Fibroblast of lung (primary cell): ENCODE results near the gene TP73. TPM values are rescaled to one million over a fixed set of nuclear protein-coding genes. Genes with fewer than 3 reads are reported as not detected.

Experiments used
- DNase-seq, 2 donors: peaks; one replicate each; pipeline versions ENCODE4 v3.0.0 to v3.0.0-alpha.2; 2010; ENCODE audit warnings: low read depth in 2 of 2
- H2AFZ ChIP-seq: 2 replicates; pipeline ENCODE4 v1.5.1; 2012; ENCODE audit warnings: low read length, control low read depth, inconsistent platforms
- H3K27ac ChIP-seq: 2 replicates; pipeline ENCODE4 v1.5.1; 2011; ENCODE audit warnings: low read length, control low read depth; ENCODE audit not compliant: insufficient read depth
- H3K27me3 ChIP-seq: 2 replicates; pipeline ENCODE4 v1.5.1; 2011; ENCODE audit warnings: mild to moderate bottlenecking, low read length; ENCODE audit not compliant: control insufficient read depth, insufficient read depth
- H3K36me3 ChIP-seq: 2 replicates; pipeline ENCODE4 v1.5.1; 2011; ENCODE audit warnings: low read length; ENCODE audit not compliant: control insufficient read depth, insufficient read depth
- H3K4me1 ChIP-seq: 2 replicates; pipeline ENCODE4 v1.5.1; 2011; ENCODE audit warnings: low read length; ENCODE audit not compliant: control insufficient read depth, insufficient read depth; ENCODE audit errors: extremely low read depth
- H3K4me2 ChIP-seq: 2 replicates; pipeline ENCODE4 v1.5.1; 2011; ENCODE audit warnings: low read length, control low read depth; ENCODE audit not compliant: insufficient read depth; ENCODE audit errors: extremely low read depth
- H3K4me3 ChIP-seq, 4 experiments: fragments of 200-600 bp in 1 of 4; sonication (generic) in 1 of 4; replicated peaks in 1 of 4; 2 replicates each; pipeline ENCODE4 v1.5.1; 2011 to 2016; ENCODE audit warnings: low read length in 4 of 4, low read depth in 3 of 4, mild to moderate bottlenecking in 3 of 4, control low read depth in 2 of 4, inconsistent platforms in 1 of 4, mixed read lengths in 1 of 4; ENCODE audit not compliant: insufficient read depth in 1 of 4; ENCODE audit errors: control extremely low read depth in 1 of 4
- H3K79me2 ChIP-seq: 2 replicates; pipeline ENCODE4 v1.5.1; 2012; ENCODE audit warnings: mild to moderate bottlenecking, low read length, inconsistent platforms; ENCODE audit not compliant: control insufficient read depth, insufficient read depth
- H3K9ac ChIP-seq: 2 replicates; pipeline ENCODE4 v1.5.1; 2011; ENCODE audit warnings: mild to moderate bottlenecking, low read length, control low read depth; ENCODE audit not compliant: insufficient read depth
- H3K9me3 ChIP-seq: 2 replicates; pipeline ENCODE4 v1.5.1; 2012; ENCODE audit warnings: low read depth, low read length; ENCODE audit not compliant: control insufficient read depth, insufficient read depth
- H4K20me1 ChIP-seq: 2 replicates; pipeline ENCODE4 v1.5.1; 2011; ENCODE audit warnings: low read length; ENCODE audit not compliant: control insufficient read depth, insufficient read depth; ENCODE audit errors: extremely low read depth
- CTCF ChIP-seq, 2 donors: IDR thresholded peaks in 1 of 2; conservative IDR thresholded peaks in 1 of 2; 1 replicate in 1 of 2; 2 replicates in 1 of 2; pipeline ENCODE4 v1.5.1; 2011 to 2012; ENCODE audit warnings: low read length in 2 of 2, control low read depth in 1 of 2, inconsistent platforms in 1 of 2, low read depth in 1 of 2, mild to moderate bottlenecking in 1 of 2
- EZH2 ChIP-seq: IDR thresholded peaks from 2 replicates; pipeline ENCODE4 v1.5.1; 2012; ENCODE audit warnings: low read length, control low read depth, mild to moderate bottlenecking; ENCODE audit errors: missing control alignments
- polyA plus RNA-seq, 2 donors: library from polyadenylated mRNA; depleted of rRNA in 1 of 2; stranded (reverse) in 1 of 2; unstranded in 1 of 2; fragments of >200 nt; gene quantifications; 2 replicates each; pipeline ENCODE4 v1.2.1, GENCODE V29; 2011 to 2012; ENCODE audit warnings: missing spikeins in 1 of 2
- total RNA-seq: library from RNA; depleted of rRNA; stranded (reverse); fragments of >200 nt; gene quantifications from 2 replicates; pipeline ENCODE4 v1.2.1, GENCODE V29; 2014

TP73 gene
- total and polyA plus RNA-seq, 2 donors (not counting 1 experiment from before 2014, with no cell fraction given) = not detected

- Histone ChIP-seq H3K79me2 (no peaks in the 10 kb centered on the region), H3K4me2 (no peak overlapping the region), H3K9ac (no peak overlapping the region), H3K36me3 (peaks cover 17% of the 10 kb centered on the region), H3K4me1 (no peaks in the 10 kb centered on the region), H3K9me3 (no peaks in the 10 kb centered on the region), H3K27ac (no peak overlapping the region), H4K20me1 (no peaks in the 10 kb centered on the region), H2AFZ (no peak overlapping the region), H3K27me3 (no peaks in the 10 kb centered on the region), H3K4me3 (no peak overlapping the region)
- DNase-seq = no peak
- no peak for TF ChIP-seq CTCF (conservative IDR thresholded peaks at IDR 0.05 in 1 of 2, IDR thresholded peaks at IDR 0.05 in 1 of 2; ENCODE audit: low read depth in 1 of 2, low read length in 2 of 2)
- no peak for TF ChIP-seq EZH2
Observed at GRCh38 chr1:3630914-3631313, 21.4 kb upstream of the TP73 start.

GRCh38 chr1:3631320-3632260 lies 20.7 kb upstream of the TP73 start:
- TF ChIP-seq EZH2 (no peak), CTCF (conservative IDR thresholded peaks at IDR 0.05 in 1 of 2, IDR thresholded peaks at IDR 0.05 in 1 of 2; ENCODE audit: low read depth in 1 of 2, low read length in 2 of 2) (no peak)
- peaks cover 20% of the 10 kb centered on the region for H3K36me3 ChIP-seq

GRCh38 chr1:3632298-3632697 lies 20.0 kb upstream of the TP73 start:
- TF ChIP-seq EZH2 (no peak), CTCF (conservative IDR thresholded peaks at IDR 0.05 in 1 of 2, IDR thresholded peaks at IDR 0.05 in 1 of 2; ENCODE audit: low read depth in 1 of 2, low read length in 2 of 2) (no peak)
- no peaks in the 10 kb centered on the region for H3K79me2 ChIP-seq
- H3K4me3 ChIP-seq = no peak overlapping the region
- no peak overlapping the region for H2AFZ ChIP-seq
- peaks cover 20% of the 10 kb centered on the region for H3K36me3 ChIP-seq
- no peak overlapping the region for H3K4me2 ChIP-seq
- H3K9ac ChIP-seq = no peak overlapping the region
- H3K27ac ChIP-seq = no peak overlapping the region
- H3K27me3 ChIP-seq = no peaks in the 10 kb centered on the region
- no peaks in the 10 kb centered on the region for H3K9me3 ChIP-seq
- DNase-seq = no peak
- H3K4me1 ChIP-seq = no peaks in the 10 kb centered on the region
- H4K20me1 ChIP-seq = no peaks in the 10 kb centered on the region

More at GRCh38 chr1:3631320-3632260, 20.7 kb upstream of the TP73 start:
- Histone ChIP-seq H2AFZ (no peak overlapping the region), H3K4me2 (no peak overlapping the region), H3K9ac (no peak overlapping the region), H4K20me1 (no peaks in the 10 kb centered on the region), H3K9me3 (no peaks in the 10 kb centered on the region), H3K4me1 (no peaks in the 10 kb centered on the region), H3K27me3 (no peaks in the 10 kb centered on the region), H3K79me2 (no peaks in the 10 kb centered on the region), H3K4me3 (no peak overlapping the region), H3K27ac (no peak overlapping the region)
- DNase-seq = no peak
